A673 (cell line): ENCODE results near the gene TUBB4A. TPM values are rescaled to one million over a fixed set of nuclear protein-coding genes. Genes with fewer than 3 reads are reported as not detected.

Source experiments
- BruUV-seq: library from RNA; stranded (reverse); fragments of 400-500 nt; replicated peaks from 2 replicates; lab custom pipeline; 2021; lab: Mats Ljungman, UMichigan
- CTCF ChIA-PET: fragments of 300-600 bp; sonication (Branson Sonifier 250); formaldehyde crosslinking; loops from one replicate; lab custom pipeline; 2022; ENCODE audit warnings: antibody characterized with exemption; lab: Charles Lee
- POLR2A ChIA-PET: fragments of 300-600 bp; sonication (Branson Sonifier 250); formaldehyde crosslinking; loops from one replicate; lab custom pipeline; 2022; ENCODE audit warnings: antibody characterized with exemption; ENCODE audit not compliant: low non-redundant PET; lab: Charles Lee
- DNase-seq: peaks from one replicate; pipeline ENCODE4 v3.0.0-alpha.2; 2015; ENCODE audit warnings: low spot score
- H3K27ac ChIP-seq: fragments of 200-600 bp; sonication (generic); 2 replicates; pipeline ENCODE4 v1.5.1; 2016; ENCODE audit warnings: mixed run types, low read depth, mild to moderate bottlenecking, mixed read lengths, antibody characterized with exemption, low read length; ENCODE audit not compliant: poor library complexity, severe bottlenecking
- H3K27me3 ChIP-seq: fragments of 200-600 bp; sonication (generic); replicated peaks from 2 replicates; pipeline ENCODE4 v1.6.1; 2017; ENCODE audit warnings: mixed run types, low read depth, mild to moderate bottlenecking, mixed read lengths, antibody characterized with exemption, low read length; ENCODE audit not compliant: insufficient read depth, poor library complexity
- H3K36me3 ChIP-seq: fragments of 200-600 bp; sonication (generic); 2 replicates; pipeline ENCODE4 v1.6.1; 2016; ENCODE audit warnings: mixed run types, mild to moderate bottlenecking, mixed read lengths, antibody characterized with exemption, low read length; ENCODE audit not compliant: insufficient read depth, poor library complexity, severe bottlenecking
- H3K4me1 ChIP-seq: fragments of 200-600 bp; sonication (generic); 2 replicates; pipeline ENCODE4 v1.6.1; 2017; ENCODE audit warnings: mixed run types, mild to moderate bottlenecking, mixed read lengths, antibody characterized with exemption, low read length; ENCODE audit not compliant: insufficient read depth, poor library complexity, severe bottlenecking
- H3K4me3 ChIP-seq: fragments of 200-600 bp; sonication (generic); 2 replicates; pipeline ENCODE4 v1.5.1; 2016; ENCODE audit warnings: low read depth, mixed run types, mild to moderate bottlenecking, mixed read lengths, low read length; ENCODE audit not compliant: poor library complexity, severe bottlenecking
- H3K9me3 ChIP-seq: fragments of 200-600 bp; sonication (generic); 2 replicates; pipeline ENCODE4 v1.6.1; 2016; ENCODE audit warnings: mixed run types, low read depth, mild to moderate bottlenecking, mixed read lengths, antibody characterized with exemption, low read length; ENCODE audit not compliant: poor library complexity, severe bottlenecking
- EZH2 ChIP-seq: fragments of 200-600 bp; sonication (generic); IDR thresholded peaks from 2 replicates; pipeline ENCODE4 v1.6.1; 2017; ENCODE audit warnings: borderline replicate concordance, low read depth, mild to moderate bottlenecking, mixed read lengths, antibody characterized with exemption, low read length; ENCODE audit not compliant: poor library complexity, severe bottlenecking
- intact Hi-C: fragments of 100-400 bp; cut with micrococcal nuclease; formaldehyde crosslinking; loops from one replicate; pipeline ENCODE4 v1.10.0; 2022; ENCODE audit not compliant: unreplicated experiment
- total RNA-seq: library from RNA; stranded (reverse); gene quantifications from 2 replicates; pipeline ENCODE4 v1.2.3, GENCODE V29; 2021
- TF ChIP-seq, protein P1 (sequence below): fragments of 300-800, 200-600 bp; sonication (generic); conservative IDR thresholded peaks from 2 replicates; pipeline ENCODE4 v1.5.1; 2017; ENCODE audit warnings: low read depth, mild to moderate bottlenecking, antibody characterized with exemption, low read length, moderate library complexity, mixed read lengths

The TUBB4A gene
- total RNA-seq, 1 experiment from 2014 or later = 27.0 TPM

DNA sequence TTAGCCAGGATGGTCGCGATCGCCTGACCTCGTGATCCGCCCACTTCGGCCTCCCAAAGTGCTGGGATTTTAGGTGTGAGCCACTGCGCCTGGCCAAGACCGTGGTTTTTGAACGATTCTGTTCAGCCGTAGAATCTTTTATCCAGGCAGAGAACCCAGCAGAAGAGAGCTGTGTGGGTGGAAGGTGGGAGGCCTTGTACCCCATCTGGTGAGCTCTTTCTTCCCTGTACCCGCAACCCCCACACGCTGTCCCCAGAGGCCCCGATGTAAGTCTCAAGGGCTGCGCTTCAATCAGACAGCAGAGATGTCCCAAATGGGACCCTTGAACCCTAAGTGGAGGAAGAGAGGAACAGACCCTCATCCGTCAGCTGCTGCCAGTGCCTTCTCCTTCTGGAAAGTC is 46.2 kb downstream of the TUBB4A start:
- H3K36me3 ChIP-seq = peaks cover 17% of the 10 kb centered on the region
- TF ChIP-seq EZH2 = no peak
- TF ChIP-seq, protein P1, sequence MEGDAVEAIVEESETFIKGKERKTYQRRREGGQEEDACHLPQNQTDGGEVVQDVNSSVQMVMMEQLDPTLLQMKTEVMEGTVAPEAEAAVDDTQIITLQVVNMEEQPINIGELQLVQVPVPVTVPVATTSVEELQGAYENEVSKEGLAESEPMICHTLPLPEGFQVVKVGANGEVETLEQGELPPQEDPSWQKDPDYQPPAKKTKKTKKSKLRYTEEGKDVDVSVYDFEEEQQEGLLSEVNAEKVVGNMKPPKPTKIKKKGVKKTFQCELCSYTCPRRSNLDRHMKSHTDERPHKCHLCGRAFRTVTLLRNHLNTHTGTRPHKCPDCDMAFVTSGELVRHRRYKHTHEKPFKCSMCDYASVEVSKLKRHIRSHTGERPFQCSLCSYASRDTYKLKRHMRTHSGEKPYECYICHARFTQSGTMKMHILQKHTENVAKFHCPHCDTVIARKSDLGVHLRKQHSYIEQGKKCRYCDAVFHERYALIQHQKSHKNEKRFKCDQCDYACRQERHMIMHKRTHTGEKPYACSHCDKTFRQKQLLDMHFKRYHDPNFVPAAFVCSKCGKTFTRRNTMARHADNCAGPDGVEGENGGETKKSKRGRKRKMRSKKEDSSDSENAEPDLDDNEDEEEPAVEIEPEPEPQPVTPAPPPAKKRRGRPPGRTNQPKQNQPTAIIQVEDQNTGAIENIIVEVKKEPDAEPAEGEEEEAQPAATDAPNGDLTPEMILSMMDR = no peak
- H3K4me1 ChIP-seq = peaks cover 13% of the 10 kb centered on the region
- intact Hi-C loops = no loop called here
- POLR2A ChIA-PET = no interaction called here
- peaks cover 6% of the 10 kb centered on the region for H3K9me3 ChIP-seq
- no peak overlapping the region for H3K27ac ChIP-seq
- BruUV-seq = no TSS peak
- no peak overlapping the region for H3K4me3 ChIP-seq
- no peaks in the 10 kb centered on the region for H3K27me3 ChIP-seq
- DNase-seq = no peak
- CTCF ChIA-PET = interaction anchor here (0.6 kb wide), 1 partner anchor 18 kb away, joined by 4 read pairs; no protein-coding TSS in a partner anchor

DNA sequence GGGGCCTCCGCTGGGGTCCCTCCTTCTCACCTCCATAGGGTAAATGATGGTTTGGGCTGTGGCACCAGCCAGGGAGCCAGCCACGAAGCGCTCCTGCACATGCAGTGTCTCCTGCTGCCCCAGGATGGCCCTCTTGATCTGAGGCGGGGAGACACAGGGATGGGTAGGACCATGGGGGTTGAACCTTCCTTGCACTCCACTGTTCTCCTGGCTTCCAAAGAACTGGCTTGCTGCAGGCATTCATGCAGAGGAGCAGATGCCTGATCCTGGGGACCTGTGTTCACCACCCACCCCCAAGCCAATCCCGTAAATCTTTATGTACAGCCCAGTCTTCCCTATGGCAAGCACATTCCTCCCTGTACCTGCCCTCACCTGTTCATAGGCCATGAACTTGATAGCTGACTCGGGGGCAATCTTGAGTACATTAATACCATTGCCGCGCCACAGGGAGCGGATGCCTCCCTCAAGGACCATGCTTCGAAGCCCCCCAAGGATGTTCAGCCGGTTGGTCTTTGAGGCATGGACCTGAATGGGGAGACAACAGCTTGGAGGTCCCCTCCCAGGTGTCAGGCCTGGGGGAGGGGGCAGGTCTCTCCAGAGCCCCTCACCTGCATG is 48.1 kb downstream of the TUBB4A start:
- no peak overlapping the region for H3K27ac ChIP-seq
- TF ChIP-seq EZH2 = no peak
- TF ChIP-seq, protein P1 = no peak
- H3K9me3 ChIP-seq = peaks cover 6% of the 10 kb centered on the region
- BruUV-seq = no TSS peak
- DNase-seq = no peak
- ChIA-PET CTCF (interaction anchor here (0.6 kb wide), 1 partner anchor 385 kb away, joined by 6 read pairs; no protein-coding TSS in a partner anchor), POLR2A (no interaction called here)
- peaks cover 9% of the 10 kb centered on the region for H3K4me1 ChIP-seq
- intact Hi-C loops = no loop called here
- H3K27me3 ChIP-seq = no peaks in the 10 kb centered on the region
- no peak overlapping the region for H3K4me3 ChIP-seq
- peaks cover 17% of the 10 kb centered on the region for H3K36me3 ChIP-seq

DNA sequence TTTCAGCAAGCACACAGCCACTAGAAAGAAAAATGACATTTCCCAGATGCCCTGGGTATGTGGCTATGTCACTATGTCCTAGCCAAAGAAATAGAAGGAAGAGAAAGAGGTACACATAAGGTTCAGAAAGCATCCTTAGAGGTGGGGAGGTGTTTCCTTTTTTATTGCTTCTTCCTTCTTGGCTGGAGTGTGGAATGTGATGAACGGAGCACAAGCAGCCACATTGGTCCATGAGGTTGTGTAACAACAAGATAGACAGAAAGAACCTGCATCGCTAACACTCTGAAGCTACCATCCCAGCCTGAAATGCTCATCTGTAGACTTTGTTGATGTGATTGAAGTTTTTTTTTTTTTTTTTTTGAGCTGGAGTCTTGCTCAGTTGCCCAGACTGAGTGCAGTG is 49.2 kb downstream of the TUBB4A start:
- Histone ChIP-seq H3K27ac (no peak overlapping the region), H3K27me3 (no peaks in the 10 kb centered on the region), H3K36me3 (peaks cover 17% of the 10 kb centered on the region), H3K4me1 (peaks cover under 1% of the 10 kb centered on the region), H3K9me3 (peaks cover 6% of the 10 kb centered on the region), H3K4me3 (no peak overlapping the region)
- no TSS peak for BruUV-seq
- intact Hi-C loops = no loop called here
- ChIA-PET POLR2A (no interaction called here), CTCF (no interaction called here)
- TF ChIP-seq EZH2 = no peak
- TF ChIP-seq, protein P1 = no peak
- no peak for DNase-seq
